Measurements from ENCODE around the gene PLXDC2.

PLXDC2 gene

DNA sequence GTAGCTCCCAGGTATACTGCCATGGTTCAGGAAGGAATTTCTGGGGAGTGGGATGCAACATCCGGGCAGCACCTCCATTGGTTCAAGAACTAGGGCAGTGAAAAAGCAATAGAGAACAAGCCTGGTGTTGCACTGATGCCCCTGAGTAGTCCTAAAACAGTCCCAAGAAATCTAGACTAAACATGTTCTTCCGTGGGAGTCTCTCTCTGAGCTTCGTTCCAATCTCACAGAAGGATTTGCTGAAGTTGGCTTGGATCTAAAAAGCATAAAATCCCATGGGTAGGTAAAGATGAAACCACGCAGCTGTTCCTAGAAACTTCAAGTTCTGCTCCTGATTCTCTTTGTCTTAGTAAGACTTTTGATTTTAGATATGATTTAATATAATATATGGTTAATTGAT lies 154.5 kb downstream of the PLXDC2 start:
- no peak overlapping the region for H3K4me2 ChIP-seq (ENCODE audit: low read length)
- H4K20me1 ChIP-seq (ENCODE audit: control insufficient read depth, insufficient read depth, low read depth, low read length), result no peaks in the 10 kb centered on the region
- H3K27me3 ChIP-seq (ENCODE audit: control insufficient read depth, low read length), result no peaks in the 10 kb centered on the region
- no peak overlapping the region for H3K27ac ChIP-seq (ENCODE audit: low read depth, low read length)
- H3K9me2 ChIP-seq (replicated peaks; ENCODE audit: control insufficient read depth, low read length), result no peaks in the 10 kb centered on the region
- no peaks in the 10 kb centered on the region for H3K36me3 ChIP-seq (ENCODE audit: control insufficient read depth, low read length)
- H3F3A ChIP-seq (ENCODE audit: control insufficient read depth, insufficient read depth), result no peaks in the 10 kb centered on the region
- no peaks in the 10 kb centered on the region for H3K4me1 ChIP-seq (ENCODE audit: control insufficient read depth, low read length)
- no peaks in the 10 kb centered on the region for H3K79me2 ChIP-seq (ENCODE audit: control insufficient read depth, low read length)
- TF ChIP-seq EZH2phosphoT487 (IDR thresholded peaks at IDR 0.05; ENCODE audit: borderline replicate concordance, low read length), result no peak
- TF ChIP-seq, protein P1, sequence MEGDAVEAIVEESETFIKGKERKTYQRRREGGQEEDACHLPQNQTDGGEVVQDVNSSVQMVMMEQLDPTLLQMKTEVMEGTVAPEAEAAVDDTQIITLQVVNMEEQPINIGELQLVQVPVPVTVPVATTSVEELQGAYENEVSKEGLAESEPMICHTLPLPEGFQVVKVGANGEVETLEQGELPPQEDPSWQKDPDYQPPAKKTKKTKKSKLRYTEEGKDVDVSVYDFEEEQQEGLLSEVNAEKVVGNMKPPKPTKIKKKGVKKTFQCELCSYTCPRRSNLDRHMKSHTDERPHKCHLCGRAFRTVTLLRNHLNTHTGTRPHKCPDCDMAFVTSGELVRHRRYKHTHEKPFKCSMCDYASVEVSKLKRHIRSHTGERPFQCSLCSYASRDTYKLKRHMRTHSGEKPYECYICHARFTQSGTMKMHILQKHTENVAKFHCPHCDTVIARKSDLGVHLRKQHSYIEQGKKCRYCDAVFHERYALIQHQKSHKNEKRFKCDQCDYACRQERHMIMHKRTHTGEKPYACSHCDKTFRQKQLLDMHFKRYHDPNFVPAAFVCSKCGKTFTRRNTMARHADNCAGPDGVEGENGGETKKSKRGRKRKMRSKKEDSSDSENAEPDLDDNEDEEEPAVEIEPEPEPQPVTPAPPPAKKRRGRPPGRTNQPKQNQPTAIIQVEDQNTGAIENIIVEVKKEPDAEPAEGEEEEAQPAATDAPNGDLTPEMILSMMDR (IDR thresholded peaks at IDR 0.05; ENCODE audit: low read depth, low read length, poor library complexity, severe bottlenecking), result no peak
- no peaks in the 10 kb centered on the region for H3K9me3 ChIP-seq (ENCODE audit: control insufficient read depth, insufficient read depth, low read length)
- no peak overlapping the region for H3K4me3 ChIP-seq (ENCODE audit: low read length)

DNA sequence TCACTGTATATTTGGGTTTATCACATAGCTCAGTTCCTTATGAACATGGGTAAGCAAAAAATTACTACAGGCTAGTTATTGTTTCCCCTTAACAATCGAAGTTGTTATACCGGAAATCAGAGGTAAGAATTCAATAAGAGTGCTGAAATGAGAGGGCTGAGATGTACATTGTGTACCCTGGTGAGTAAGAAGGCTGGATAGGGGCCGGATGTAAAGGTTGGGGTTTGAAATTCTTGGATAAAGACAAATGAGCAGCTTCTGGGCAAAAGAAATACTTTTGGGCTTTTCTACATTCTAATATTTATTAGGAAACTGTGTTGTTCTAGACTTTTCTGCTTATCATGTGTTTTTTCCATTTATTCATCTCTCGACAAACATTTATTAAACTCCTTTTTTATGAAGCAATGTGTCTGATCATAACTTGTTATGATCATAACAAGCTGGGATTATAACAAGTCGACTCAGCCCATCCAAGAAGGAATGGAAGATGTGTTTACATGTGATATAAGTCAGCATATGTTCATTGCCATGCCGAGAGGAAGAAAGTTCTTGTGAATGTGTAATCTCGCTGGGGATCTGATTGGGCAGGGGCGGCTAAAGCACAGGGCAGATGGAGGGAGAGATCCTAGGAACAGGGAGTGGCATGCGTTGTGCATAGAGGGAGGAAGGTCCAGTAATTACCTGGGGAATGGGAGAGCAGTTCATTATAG lies 155.3 kb downstream of the PLXDC2 start:
- no peak overlapping the region for H3K4me3 ChIP-seq (ENCODE audit: low read length)
- H3K4me1 ChIP-seq (ENCODE audit: control insufficient read depth, low read length), result no peaks in the 10 kb centered on the region
- H4K20me1 ChIP-seq (ENCODE audit: control insufficient read depth, insufficient read depth, low read depth, low read length), result no peaks in the 10 kb centered on the region
- H3K9me3 ChIP-seq (ENCODE audit: control insufficient read depth, insufficient read depth, low read length), result no peaks in the 10 kb centered on the region
- H3K4me2 ChIP-seq (ENCODE audit: low read length), result no peak overlapping the region
- no peaks in the 10 kb centered on the region for H3K27me3 ChIP-seq (ENCODE audit: control insufficient read depth, low read length)
- TF ChIP-seq, protein P1 (IDR thresholded peaks at IDR 0.05; ENCODE audit: low read depth, low read length, poor library complexity, severe bottlenecking), result no peak
- no peak for TF ChIP-seq EZH2phosphoT487 (IDR thresholded peaks at IDR 0.05; ENCODE audit: borderline replicate concordance, low read length)
- H3F3A ChIP-seq (ENCODE audit: control insufficient read depth, insufficient read depth), result no peaks in the 10 kb centered on the region
- H3K36me3 ChIP-seq (ENCODE audit: control insufficient read depth, low read length), result no peaks in the 10 kb centered on the region
- no peak overlapping the region for H3K27ac ChIP-seq (ENCODE audit: low read depth, low read length)
- no peaks in the 10 kb centered on the region for H3K9me2 ChIP-seq (replicated peaks; ENCODE audit: control insufficient read depth, low read length)
- H3K79me2 ChIP-seq (ENCODE audit: control insufficient read depth, low read length), result no peaks in the 10 kb centered on the region

DNA sequence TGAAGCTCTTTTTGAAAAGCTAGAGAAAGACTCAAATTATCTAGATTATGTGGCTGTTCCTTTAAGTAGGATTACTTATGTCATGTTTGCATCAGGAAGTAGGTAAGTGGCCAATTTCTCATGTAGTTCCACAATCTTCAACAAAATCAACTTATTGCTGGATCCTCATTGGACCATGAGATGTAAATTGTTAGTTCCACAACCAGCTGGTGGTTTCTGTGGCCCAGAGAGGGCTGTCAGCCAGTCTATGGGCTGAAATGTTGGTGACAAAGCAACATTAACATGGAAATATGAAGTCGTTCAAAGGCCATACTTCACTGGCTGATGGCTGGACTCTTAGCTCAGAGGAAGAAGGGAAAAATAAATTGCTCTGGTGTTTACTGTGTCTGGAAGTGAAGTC lies 157.9 kb downstream of the PLXDC2 start:
- Histone ChIP-seq H3K4me1 (ENCODE audit: control insufficient read depth, low read length) (no peaks in the 10 kb centered on the region), H3K36me3 (ENCODE audit: control insufficient read depth, low read length) (no peaks in the 10 kb centered on the region), H3F3A (ENCODE audit: control insufficient read depth, insufficient read depth) (no peaks in the 10 kb centered on the region), H3K4me3 (ENCODE audit: low read length) (no peak overlapping the region), H3K79me2 (ENCODE audit: control insufficient read depth, low read length) (no peaks in the 10 kb centered on the region), H3K9me3 (ENCODE audit: control insufficient read depth, insufficient read depth, low read length) (no peaks in the 10 kb centered on the region), H4K20me1 (ENCODE audit: control insufficient read depth, insufficient read depth, low read depth, low read length) (no peaks in the 10 kb centered on the region), H3K4me2 (ENCODE audit: low read length) (no peak overlapping the region), H3K27ac (ENCODE audit: low read depth, low read length) (no peak overlapping the region), H3K9me2 (replicated peaks; ENCODE audit: control insufficient read depth, low read length) (no peaks in the 10 kb centered on the region), H3K27me3 (ENCODE audit: control insufficient read depth, low read length) (no peaks in the 10 kb centered on the region)
- TF ChIP-seq EZH2phosphoT487 (IDR thresholded peaks at IDR 0.05; ENCODE audit: borderline replicate concordance, low read length), result no peak
- TF ChIP-seq, protein P1 (IDR thresholded peaks at IDR 0.05; ENCODE audit: low read depth, low read length, poor library complexity, severe bottlenecking), result no peak
